Measurements from ENCODE around the gene SLAMF6.

The SLAMF6 gene

DNA sequence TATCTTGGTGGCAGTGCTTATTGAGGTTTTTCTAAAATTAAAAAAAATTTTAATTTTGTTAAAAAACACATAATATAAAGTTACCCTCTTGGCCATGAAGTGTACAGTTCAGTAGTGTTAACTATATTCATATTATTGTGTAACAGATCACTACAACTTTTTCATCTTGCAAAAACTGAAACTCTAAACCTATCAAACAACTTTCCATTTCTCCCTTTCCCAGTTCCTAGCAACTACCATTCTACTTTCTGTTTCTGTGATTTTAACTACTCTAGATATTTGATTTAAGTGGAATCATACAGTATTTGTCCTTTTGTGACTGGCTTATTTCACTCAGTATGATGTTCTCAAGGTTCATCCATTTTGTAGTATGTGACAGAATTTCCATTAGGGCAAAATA is 55.5 kb downstream of the SLAMF6 start:
- no peak for DNase-seq (ENCODE audit: low read depth)

DNA sequence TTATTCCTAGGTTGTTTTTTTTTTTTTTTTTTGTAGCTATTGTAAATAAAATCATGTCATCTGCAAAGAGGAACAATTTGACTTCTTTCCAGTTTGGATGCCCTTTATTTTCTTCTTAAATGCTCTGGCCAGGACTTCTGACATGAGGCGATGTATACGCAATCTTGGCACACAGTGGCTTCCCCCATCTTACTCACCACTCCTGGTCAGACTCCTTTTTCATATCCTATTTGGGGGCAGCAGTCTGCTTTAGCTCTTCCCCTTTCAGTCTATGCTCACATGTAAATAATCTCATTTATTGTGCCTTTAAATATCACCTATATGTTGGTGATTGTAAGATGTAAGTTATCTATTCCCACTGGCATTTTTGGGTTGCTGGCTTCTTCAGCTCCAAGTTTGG is 56.1 kb downstream of the SLAMF6 start:
- no peak for DNase-seq (ENCODE audit: low read depth)

DNA sequence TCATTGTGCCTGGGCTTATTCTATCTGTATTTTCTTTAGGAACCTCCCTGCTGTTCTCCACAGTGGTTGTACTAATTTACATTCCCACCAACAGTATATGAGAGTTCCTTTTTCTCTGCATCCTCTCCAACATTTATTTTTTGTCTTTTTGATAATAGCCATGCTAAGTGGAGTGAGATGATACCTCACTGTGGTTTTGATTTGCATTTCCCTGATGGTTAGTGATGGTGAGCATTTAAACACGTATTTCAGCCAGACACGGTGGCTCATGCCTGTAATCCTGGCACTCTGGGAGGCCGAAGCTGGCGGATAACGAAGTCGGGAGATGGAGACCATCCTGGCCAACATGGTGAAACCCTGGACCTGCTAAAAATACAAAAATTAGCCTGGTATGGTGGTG is 57.9 kb downstream of the SLAMF6 start:
- DNase-seq (ENCODE audit: low read depth), result no peak

DNA sequence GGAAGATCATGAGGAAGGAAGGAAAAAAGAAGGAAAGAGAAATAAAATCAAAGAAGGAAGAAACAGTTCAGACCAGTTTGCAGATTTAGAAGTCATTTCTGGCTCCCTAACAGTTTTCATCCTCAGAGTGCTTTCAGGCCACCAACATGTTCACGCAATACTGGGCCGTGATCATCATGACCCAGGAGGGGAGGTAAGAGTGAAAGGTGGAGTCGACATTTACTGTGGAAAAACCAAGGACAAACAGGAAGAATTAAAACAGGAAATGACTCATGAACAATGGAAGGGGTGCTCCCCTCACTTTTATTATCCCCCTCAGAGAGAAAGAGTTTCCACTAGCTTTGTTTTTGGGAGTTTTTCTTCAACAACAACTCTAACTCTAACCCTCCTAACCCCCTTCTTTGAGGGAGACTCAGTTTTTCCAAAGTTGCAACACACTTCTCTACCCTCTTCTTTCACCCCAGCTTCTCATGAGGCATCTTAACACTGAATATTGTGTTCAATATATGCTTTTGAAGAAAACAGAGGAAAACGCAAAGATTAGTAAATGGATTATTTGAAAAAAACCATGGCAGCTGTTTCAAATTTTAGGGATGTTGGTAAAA is 62.3 kb downstream of the SLAMF6 start:
- DNase-seq (ENCODE audit: low read depth), result no peak

DNA sequence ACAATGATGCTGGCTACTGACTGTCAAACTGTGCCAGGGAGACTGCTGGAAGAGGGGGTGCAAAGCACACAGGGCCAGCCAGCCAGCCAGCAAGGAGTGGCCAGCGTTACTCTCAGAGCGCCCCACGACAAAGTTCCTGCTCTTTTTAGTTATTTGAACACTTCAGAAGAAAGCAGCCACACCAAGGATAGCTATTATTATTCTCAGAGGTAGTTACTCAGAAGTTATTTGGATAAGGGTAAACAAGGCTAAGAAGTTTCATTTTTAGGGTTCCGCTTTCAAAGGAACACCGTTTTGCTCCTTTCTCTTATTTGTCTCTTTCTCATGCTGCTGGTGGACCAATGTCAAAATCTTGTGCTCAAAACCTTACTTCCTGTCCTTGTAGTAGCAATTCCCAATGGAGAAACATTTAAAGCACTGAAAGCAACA is 62.8 kb downstream of the SLAMF6 start:
- DNase-seq (ENCODE audit: low read depth), result no peak

DNA sequence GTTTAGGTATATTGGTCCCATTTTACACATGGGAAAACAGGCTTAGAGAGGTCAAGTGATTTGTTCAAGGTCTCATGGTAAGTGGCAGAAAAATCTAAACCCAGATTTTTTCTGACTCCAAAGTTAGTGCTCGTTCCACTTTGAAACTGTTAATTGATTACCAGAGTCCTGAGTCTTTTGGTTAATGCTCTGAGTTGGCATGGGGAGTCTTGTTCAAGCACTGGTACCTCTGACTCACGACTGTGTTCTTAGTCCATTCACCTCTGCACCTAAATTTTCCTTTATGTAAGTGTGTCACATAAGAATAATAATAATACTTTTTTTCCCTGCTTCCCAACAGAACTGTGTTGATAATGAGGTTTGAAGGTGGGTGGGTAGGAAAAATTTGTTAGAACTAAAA is 63.4 kb downstream of the SLAMF6 start:
- DNase-seq (ENCODE audit: low read depth), result no peak

DNA sequence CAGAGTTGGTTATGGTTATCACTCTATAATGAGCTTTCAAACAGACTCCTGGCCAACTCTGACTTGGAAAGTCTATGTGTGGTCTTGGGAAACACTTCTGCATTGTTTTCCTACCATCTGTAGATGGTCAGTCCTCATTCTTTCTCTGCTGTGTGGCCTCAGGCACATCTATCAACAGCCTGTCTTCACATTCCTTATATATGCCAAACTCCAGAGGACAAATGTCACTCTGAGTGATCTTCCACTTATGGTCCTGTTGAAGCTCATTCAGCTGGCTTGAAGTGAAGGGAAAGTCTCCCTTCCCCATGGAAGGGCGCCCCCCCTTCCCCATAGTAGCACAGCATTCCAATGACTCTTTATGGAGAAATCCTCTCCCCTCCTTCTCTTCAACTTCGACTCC is 64.0 kb downstream of the SLAMF6 start:
- DNase-seq (ENCODE audit: low read depth), result no peak

DNA sequence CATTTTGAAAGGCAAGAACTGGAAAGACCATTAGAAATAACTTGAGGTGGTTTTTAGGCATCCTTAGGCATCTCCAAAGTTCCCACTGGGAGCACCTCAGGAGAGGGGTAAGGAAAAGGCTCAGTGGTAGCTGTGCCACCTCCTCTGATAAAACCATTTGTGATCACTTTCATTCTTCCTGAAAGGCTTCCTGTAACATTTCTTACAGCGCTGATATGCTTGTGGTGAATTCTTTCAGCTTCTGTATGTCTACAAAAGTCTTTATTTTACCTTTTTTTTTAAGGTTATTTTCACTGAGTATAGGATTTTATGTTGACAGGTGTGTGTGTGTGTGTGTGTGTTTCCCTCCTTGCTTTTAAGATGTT is 67.9 kb downstream of the SLAMF6 start:
- no peak for DNase-seq (ENCODE audit: low read depth)

DNA sequence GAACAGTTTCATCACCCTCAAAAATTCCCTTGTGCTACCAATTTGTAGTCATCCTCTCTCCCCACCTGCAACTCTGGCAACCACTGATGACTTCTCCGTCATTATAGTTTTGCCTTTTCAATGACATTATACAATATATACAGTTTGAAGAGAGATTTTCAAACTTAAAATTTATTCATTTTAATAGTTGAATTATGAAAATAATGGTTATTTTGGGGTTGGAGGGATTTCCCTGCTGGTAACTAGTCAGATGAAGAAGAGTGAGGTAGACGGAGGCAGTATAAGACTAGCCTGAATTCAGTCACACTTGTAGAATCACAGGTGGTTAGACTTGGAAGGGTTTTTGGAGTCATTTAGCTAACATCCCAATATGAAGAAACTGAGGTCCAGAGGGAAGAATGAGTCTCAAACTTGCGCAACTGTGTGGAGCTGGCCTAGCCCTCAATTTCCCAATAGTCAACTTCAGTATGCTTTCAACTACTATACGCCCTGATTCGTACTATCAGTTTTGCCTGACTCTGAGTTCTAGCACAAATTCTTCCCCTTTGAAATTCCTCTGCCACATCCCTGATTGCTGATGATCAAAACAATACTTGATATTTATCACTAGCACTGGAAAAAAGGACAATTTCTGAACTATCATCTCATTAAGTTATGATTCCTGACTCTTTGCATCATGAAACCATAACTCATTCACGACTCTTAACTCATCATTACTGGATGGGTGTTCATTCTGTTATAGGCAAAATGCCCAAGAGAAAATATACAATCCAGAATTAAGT is 68.5 kb downstream of the SLAMF6 start:
- no peak for DNase-seq (ENCODE audit: low read depth)

DNA sequence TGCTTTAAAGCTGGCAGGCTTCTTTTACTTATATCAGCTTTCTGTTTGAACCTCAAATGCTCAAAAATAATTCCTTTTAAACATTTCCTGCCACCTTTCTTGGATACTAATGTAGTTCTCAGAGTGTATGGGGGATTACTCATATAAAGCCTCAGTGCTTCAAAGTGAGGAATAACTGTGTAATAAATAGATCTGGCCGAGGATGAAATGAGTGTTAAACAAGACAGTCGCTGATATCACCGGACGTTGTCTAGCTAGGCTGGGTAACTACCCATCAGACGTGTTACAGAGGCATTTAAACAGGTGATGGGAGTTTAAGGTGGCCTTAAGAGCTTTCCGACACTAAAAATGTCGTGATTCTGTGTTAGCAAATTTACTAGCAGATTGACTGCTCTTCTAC is 69.6 kb downstream of the SLAMF6 start:
- no peak for DNase-seq (ENCODE audit: low read depth)

DNA sequence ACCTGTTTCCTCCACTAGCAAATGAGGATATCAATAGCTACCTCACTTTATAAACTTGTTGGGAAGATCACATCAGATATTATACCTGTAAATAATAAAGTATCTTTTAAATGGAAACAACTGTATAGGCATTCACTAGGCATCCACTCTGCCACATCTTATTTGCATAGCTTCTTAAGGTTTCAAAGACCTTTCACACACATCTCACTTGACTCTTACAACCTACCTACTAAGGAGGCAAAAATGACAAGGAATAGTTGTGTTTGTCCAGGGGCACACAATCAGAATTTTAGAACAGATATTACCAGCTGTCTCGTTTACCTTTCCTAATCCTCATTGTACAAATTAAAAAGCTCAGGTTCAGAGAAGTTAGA is 71.2 kb downstream of the SLAMF6 start:
- DNase-seq (ENCODE audit: low read depth), result no peak

DNA sequence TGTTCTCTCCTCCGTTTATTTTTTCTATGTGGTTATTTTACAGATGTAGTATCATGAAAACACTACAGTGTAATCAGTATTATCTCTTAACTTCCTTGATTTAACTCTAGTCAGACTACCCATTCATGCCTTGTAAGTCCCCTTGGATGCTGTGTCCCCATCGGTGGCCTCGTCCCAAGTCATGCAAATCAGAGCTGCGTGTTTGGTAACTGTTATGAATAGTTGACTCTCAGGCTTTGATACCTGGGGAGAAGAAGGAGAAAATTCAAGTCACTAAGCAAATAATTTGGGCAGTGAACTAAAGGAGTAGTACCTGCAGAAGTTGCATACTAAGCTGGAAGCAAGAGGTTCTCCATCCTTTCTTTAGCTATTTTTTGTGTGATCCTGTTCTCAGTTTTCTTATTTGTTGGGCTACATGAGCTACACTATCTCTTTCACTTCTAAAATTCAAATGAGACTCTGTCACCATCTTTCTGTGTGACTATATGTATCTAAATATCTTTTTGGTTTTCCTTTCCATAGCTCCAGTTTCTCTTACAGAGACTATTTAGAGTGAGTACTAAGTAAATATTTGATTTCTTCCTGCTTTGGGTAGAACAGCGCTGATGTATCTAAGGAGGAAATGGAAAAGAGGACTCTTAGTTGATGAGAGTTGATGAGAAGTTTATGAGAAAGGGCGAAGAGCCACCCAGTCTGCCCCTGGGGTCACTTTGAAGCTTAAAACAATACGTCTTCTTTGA is 71.8 kb downstream of the SLAMF6 start:
- DNase-seq (ENCODE audit: low read depth), result no peak

DNA sequence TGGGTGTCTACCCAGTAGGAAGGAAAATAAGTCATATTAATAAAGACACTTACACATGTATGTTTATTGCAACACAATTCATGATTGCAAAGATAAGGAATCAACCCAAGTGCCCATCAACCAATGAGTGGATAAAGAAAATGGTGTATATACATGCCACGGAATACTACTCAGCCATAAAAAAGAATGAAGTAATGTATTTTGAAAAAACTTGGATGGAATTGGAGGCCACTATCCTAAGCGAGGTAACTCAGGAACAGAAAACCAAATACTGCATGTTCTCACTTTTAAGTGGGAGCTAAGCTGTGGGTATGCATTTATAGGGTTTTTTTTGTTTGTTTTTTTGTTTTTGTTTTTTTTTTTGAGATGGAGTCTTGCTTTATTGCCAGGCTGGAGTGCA is 73.6 kb downstream of the SLAMF6 start:
- DNase-seq (ENCODE audit: low read depth), result no peak

DNA sequence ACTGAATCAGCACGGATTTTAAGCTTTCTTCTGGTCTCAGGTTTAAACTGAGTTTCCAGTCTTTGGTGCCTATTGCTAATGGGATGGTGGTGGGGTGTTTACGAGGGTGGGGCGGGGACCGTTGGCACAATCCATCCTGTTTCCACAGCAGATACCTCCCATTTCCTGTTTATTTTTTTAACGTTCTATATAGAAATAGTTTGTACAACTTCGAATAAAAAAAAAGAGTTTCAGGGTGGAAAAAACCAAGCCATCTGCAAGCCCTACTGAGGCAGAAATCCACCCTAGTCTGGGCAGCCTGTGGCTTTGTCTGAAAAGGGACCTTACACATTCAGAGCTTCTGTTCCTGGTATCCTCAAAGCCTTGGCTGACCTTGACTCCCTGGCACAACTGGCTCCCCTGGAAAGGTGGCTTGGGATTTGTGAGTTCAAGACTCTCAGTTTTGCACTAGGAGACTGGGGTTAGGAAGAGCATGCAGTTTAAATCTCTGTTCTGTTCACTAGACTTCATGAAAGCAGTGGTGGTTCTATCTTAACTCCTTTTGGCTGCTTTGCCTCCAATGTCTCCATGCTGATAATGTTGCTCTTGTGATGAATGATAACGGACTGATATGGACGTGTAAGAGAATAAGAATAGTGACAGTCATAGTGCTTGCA is 76.0 kb downstream of the SLAMF6 start:
- DNase-seq (ENCODE audit: low read depth), result no peak

DNA sequence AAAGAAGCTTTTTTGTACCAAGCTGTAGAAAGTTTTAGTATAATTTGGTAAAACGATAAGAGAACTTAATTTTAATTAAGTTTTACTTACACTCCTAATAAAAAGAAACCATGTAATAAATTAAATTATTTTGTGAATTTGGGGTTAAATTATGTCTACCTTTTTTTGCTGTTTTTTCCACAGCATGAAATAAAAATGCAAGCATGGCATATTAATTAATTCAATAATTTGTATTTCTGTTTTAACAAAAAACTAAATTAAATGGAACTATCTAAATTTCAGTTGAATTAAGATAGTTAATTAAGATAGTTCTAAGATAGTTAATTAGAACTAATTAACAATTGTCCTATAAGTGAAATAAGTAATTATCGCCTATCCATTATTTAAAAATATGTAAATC is 83.3 kb downstream of the SLAMF6 start:
- no peak for DNase-seq (ENCODE audit: low read depth)

DNA sequence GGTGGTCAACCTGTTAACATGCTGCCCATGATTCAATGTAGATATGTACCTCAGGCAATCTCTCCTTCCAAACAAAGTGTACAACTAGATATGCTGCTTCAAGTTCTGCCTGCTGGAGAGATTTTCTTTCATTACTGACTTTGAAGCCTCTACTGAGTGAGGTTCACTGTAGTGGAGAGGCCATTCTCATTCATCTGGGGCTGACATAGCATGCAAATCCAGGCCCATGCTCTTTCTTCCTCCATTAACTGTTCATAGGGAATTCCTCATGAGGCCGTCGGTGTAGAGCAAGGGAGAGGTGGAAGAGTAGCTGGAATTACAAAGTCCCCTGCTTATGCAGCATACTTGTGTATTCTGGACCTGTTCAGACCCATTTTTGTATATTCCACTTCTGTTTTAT is 84.1 kb downstream of the SLAMF6 start:
- no peak for DNase-seq (ENCODE audit: low read depth)

DNA sequence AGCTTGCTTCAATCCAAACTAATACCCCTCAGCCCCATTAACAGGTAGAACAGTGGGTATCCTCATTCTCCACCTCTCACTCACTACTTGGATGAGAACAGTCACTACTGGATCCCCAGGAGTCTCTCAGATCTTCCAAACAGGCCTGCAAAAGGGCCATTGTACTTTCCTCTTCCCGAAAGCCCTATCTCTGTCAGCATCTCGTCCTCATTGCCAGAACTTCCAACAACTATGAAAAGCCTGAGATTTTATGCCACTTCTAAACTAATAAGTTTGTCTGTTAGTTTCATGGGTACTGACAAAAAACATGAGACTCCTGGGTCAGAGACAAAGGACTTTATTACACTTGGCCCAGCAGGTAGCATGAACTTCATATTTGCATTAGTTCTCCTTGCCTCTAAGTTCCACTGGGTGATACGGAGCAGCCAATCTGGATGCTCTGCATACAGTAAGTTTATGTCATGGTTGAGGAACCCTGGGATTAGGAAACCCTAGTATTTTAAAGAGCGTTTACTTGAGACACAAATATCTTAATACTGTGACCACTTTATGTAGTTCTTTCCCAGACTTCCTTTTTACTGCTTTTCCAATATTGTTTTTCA is 84.6 kb downstream of the SLAMF6 start:
- DNase-seq (ENCODE audit: low read depth), result no peak

DNA sequence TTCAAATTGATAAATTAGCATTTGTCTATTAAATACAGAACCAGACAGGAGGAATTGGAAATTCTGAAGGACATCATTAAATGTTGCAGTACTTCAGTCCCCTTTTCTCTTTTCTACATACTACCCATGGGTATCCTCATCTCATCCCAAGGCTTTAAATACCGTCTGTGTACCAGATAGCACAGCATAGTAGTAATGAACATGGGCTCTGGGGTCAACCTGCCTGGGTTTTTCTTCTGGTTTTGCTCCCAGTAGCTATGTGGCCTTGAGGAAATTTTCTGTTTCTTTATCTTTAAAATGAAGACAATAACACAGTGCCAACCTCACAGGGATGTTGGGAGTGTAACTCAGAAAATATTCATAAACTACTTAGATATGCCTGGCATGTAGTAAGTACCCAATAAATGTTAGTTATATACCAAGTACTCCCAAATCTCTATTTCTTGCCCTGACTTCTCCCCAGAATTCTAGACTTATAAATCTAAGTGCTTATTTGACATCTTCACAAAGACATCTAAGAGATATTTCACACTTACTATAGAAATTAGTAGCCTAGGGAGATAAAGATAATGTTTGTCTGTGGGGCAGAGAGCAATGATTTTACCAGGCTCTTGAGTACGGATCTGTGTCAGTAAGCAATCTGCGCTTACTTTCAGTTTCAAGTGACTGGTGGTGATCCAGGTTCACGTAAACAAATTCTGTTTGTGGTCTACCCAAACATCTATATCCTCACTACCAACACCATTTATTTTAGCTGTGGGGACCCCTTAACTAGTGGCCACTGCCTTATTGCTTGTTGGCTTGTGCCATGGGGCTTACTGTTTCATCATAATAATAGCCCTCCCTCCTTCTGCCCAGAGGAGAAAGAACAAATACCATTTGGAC is 85.4 kb downstream of the SLAMF6 start:
- no peak for DNase-seq (ENCODE audit: low read depth)

DNA sequence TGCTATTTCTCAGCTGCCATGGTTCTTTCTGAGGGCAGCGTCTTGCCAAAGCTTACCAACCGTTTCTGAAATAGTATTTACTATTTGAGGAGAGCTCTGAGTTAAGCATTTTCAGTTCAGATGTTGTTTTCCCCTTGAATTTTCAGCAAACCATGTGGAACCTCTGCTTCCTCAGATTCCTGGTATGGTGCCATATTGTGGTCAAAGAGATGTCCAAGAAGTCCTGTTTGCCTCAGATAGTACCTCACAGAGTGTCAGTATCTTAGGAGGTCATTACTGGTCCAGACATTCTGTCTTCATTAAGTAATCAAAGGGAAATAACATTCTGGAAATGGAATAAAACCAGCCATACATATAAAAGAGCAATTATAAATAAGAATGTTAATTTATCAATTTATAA is 86.1 kb downstream of the SLAMF6 start:
- DNase-seq (ENCODE audit: low read depth), result no peak
